Neural cell (in vitro differentiated cells): ENCODE data around the gene SCGN. TPM values are rescaled to one million over a fixed set of nuclear protein-coding genes. Genes with fewer than 3 reads are reported as not detected.

Experiments used
- H2AFZ ChIP-seq: fragments of 200-600, 300-800 bp; sonication (generic), shearing (Covaris generic); 2 replicates; pipeline ENCODE4 v1.6.0; 2014; ENCODE audit warnings: low read depth, mild to moderate bottlenecking, antibody characterized with exemption, low read length, moderate library complexity
- H3F3A ChIP-seq: fragments of 200-600 bp; shearing (Covaris generic); 2 replicates; pipeline ENCODE4 v1.6.1; 2016; ENCODE audit warnings: mild to moderate bottlenecking, moderate library complexity, mixed read lengths, antibody characterized with exemption, low read length; ENCODE audit not compliant: insufficient read depth, poor library complexity, severe bottlenecking
- H3K27ac ChIP-seq: fragments of 200-600, 300-800 bp; sonication (generic), shearing (Covaris generic); 2 replicates; pipeline ENCODE4 v1.5.1; 2014; ENCODE audit warnings: mild to moderate bottlenecking, low read length, moderate library complexity
- H3K27me3 ChIP-seq: fragments of 300-800, 200-600 bp; sonication (generic), shearing (Covaris generic); 2 replicates; pipeline ENCODE4 v1.6.0; 2014; ENCODE audit warnings: mild to moderate bottlenecking, low read depth, low read length, moderate library complexity; ENCODE audit not compliant: insufficient read depth
- H3K36me3 ChIP-seq: fragments of 300-800, 200-600 bp; sonication (generic), shearing (Covaris generic); 2 replicates; pipeline ENCODE4 v1.5.1; 2014; ENCODE audit warnings: mild to moderate bottlenecking, antibody characterized with exemption, low read length, moderate library complexity; ENCODE audit not compliant: insufficient read depth
- H3K4me2 ChIP-seq: fragments of 300-800, 200-600 bp; sonication (generic), shearing (Covaris generic); 2 replicates; pipeline ENCODE4 v1.6.0; 2014; ENCODE audit warnings: mild to moderate bottlenecking, low read length
- H3K4me3 ChIP-seq: fragments of 300-800, 200-600 bp; sonication (generic), shearing (Covaris generic); 2 replicates; pipeline ENCODE4 v1.5.1; 2014; ENCODE audit warnings: mild to moderate bottlenecking, low read length, moderate library complexity
- H3K79me2 ChIP-seq: fragments of 200-600 bp; shearing (Covaris generic); replicated peaks from 2 replicates; pipeline ENCODE4 v1.6.0; 2014; ENCODE audit warnings: mild to moderate bottlenecking, low read length, moderate library complexity; ENCODE audit not compliant: insufficient read depth
- H3K9ac ChIP-seq: fragments of 300-800, 200-600 bp; sonication (generic), shearing (Covaris generic); 2 replicates; pipeline ENCODE4 v1.6.1; 2016; ENCODE audit warnings: mild to moderate bottlenecking, low read length, mixed read lengths
- H3K9me2 ChIP-seq: fragments of 200-600 bp; shearing (Covaris generic); 2 replicates; pipeline ENCODE4 v1.6.1; 2016; ENCODE audit warnings: mild to moderate bottlenecking, low read length, mixed read lengths; ENCODE audit not compliant: insufficient read depth
- H3K9me3 ChIP-seq: fragments of 200-600, 300-800 bp; sonication (generic), shearing (Covaris generic); 2 replicates; pipeline ENCODE4 v1.6.1; 2016; ENCODE audit warnings: mild to moderate bottlenecking, mixed run types, low read length, moderate library complexity, mixed read lengths
- H4K20me1 ChIP-seq: fragments of 200-600 bp; shearing (Covaris generic); 2 replicates; pipeline ENCODE4 v1.6.1; 2016; ENCODE audit warnings: mild to moderate bottlenecking, mixed run types; ENCODE audit not compliant: insufficient read depth
- EP300 ChIP-seq: fragments of 450-650 bp; conservative IDR thresholded peaks from 2 replicates; pipeline ENCODE4 v1.6.1; 2014; ENCODE audit warnings: antibody characterized with exemption, mild to moderate bottlenecking, moderate library complexity; ENCODE audit not compliant: poor library complexity, severe bottlenecking
- EZH2 ChIP-seq: fragments of 200-600, 300-800 bp; shearing (Covaris generic), sonication (generic); IDR thresholded peaks from 2 replicates; pipeline ENCODE4 v1.6.1; 2014; ENCODE audit warnings: antibody characterized with exemption, low read length, borderline replicate concordance, mild to moderate bottlenecking; ENCODE audit not compliant: insufficient read depth, poor library complexity, severe bottlenecking
- MXI1 ChIP-seq: fragments of 450-650 bp; conservative IDR thresholded peaks from 2 replicates; pipeline ENCODE4 v1.6.1; 2014; ENCODE audit warnings: antibody characterized with exemption, mild to moderate bottlenecking; ENCODE audit not compliant: poor library complexity, severe bottlenecking
- POLR2AphosphoS5 ChIP-seq: IDR thresholded peaks from 2 replicates; pipeline ENCODE4 v1.6.1; 2012
- RAD21 ChIP-seq: fragments of 450-650 bp; conservative IDR thresholded peaks from 2 replicates; pipeline ENCODE4 v1.6.1; 2014; ENCODE audit warnings: antibody characterized with exemption, mild to moderate bottlenecking, moderate library complexity
- SMC3 ChIP-seq: fragments of 450-650 bp; conservative IDR thresholded peaks from 2 replicates; pipeline ENCODE4 v1.6.1; 2014; ENCODE audit warnings: antibody characterized with exemption, mild to moderate bottlenecking, moderate library complexity; ENCODE audit not compliant: poor library complexity
- TAF1 ChIP-seq: IDR thresholded peaks from 2 replicates; pipeline ENCODE4 v1.6.1; 2012; ENCODE audit warnings: low read depth
- polyA minus RNA-seq: library from RNA; depleted of rRNA, polyadenylated mRNA; stranded (reverse); fragments of >200 nt; gene quantifications from 2 replicates; pipeline ENCODE4 v1.2.3, GENCODE V29; 2014
- polyA plus RNA-seq: library from polyadenylated mRNA; depleted of rRNA; stranded (reverse); fragments of >200 nt; gene quantifications from 2 replicates; pipeline ENCODE4 v1.2.3, GENCODE V29; 2014
- TF ChIP-seq, protein P1 (sequence below): fragments of 450-650 bp; IDR thresholded peaks from 2 replicates; pipeline ENCODE4 v1.5.1; 2014; ENCODE audit warnings: antibody characterized with exemption, mild to moderate bottlenecking, moderate library complexity; ENCODE audit not compliant: poor library complexity, severe bottlenecking
- TF ChIP-seq, protein P2 (sequence below): IDR thresholded peaks from 2 replicates; pipeline ENCODE4 v1.6.1; 2012; ENCODE audit warnings: borderline replicate concordance

Gene SCGN, protein sequence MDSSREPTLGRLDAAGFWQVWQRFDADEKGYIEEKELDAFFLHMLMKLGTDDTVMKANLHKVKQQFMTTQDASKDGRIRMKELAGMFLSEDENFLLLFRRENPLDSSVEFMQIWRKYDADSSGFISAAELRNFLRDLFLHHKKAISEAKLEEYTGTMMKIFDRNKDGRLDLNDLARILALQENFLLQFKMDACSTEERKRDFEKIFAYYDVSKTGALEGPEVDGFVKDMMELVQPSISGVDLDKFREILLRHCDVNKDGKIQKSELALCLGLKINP
- 254 and 283 TPM in 2 replicates for polyA plus RNA-seq
- polyA minus RNA-seq, result 102 and 107 TPM in 2 replicates

DNA sequence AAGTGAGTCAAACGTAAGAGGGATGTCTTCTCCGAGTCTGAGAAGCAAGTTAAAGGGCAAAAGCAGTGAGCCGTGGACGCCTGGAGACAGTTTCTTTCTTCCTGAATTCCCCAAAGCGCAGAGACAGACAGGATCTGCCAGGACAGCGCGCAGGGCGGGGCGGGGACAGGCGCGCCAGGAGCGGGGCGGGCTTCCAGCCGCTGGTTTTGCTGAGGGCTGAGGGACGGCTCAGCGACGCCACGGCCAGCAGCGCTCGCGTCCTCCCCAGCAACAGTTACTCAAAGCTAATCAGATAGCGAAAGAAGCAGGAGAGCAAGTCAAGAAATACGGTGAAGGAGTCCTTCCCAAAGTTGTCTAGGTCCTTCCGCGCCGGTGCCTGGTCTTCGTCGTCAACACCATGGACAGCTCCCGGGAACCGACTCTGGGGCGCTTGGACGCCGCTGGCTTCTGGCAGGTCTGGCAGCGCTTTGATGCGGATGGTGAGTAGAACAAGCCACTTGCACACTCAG, at the start of gene SCGN:
SCGN (plus strand) TSS at position 209 of the 509 bp plus-strand sequence; CDS start at position 398, 189 bp downstream.
- Histone ChIP-seq H3K9me3 (no peaks in the 10 kb centered on the region), H3K4me2 (peak within 1 kb of the TSS; percentile 31), H4K20me1 (no peaks in the 10 kb centered on the region), H3K27me3 (peaks cover 25% of the 10 kb centered on the region), H3K9ac (no peak within 1 kb of the TSS), H3K36me3 (no peaks in the 10 kb centered on the region), H3K9me2 (no peaks in the 10 kb centered on the region), H3K27ac (no peak within 1 kb of the TSS), H2AFZ (no peak within 1 kb of the TSS), H3F3A (no peaks in the 10 kb centered on the region), H3K79me2 (no peaks in the 10 kb centered on the region), H3K4me3 (peak within 1 kb of the TSS; percentile 65)
- TF ChIP-seq, protein P1, sequence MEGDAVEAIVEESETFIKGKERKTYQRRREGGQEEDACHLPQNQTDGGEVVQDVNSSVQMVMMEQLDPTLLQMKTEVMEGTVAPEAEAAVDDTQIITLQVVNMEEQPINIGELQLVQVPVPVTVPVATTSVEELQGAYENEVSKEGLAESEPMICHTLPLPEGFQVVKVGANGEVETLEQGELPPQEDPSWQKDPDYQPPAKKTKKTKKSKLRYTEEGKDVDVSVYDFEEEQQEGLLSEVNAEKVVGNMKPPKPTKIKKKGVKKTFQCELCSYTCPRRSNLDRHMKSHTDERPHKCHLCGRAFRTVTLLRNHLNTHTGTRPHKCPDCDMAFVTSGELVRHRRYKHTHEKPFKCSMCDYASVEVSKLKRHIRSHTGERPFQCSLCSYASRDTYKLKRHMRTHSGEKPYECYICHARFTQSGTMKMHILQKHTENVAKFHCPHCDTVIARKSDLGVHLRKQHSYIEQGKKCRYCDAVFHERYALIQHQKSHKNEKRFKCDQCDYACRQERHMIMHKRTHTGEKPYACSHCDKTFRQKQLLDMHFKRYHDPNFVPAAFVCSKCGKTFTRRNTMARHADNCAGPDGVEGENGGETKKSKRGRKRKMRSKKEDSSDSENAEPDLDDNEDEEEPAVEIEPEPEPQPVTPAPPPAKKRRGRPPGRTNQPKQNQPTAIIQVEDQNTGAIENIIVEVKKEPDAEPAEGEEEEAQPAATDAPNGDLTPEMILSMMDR, result no peak
- TF ChIP-seq TAF1, result no peak
- TF ChIP-seq, protein P2, sequence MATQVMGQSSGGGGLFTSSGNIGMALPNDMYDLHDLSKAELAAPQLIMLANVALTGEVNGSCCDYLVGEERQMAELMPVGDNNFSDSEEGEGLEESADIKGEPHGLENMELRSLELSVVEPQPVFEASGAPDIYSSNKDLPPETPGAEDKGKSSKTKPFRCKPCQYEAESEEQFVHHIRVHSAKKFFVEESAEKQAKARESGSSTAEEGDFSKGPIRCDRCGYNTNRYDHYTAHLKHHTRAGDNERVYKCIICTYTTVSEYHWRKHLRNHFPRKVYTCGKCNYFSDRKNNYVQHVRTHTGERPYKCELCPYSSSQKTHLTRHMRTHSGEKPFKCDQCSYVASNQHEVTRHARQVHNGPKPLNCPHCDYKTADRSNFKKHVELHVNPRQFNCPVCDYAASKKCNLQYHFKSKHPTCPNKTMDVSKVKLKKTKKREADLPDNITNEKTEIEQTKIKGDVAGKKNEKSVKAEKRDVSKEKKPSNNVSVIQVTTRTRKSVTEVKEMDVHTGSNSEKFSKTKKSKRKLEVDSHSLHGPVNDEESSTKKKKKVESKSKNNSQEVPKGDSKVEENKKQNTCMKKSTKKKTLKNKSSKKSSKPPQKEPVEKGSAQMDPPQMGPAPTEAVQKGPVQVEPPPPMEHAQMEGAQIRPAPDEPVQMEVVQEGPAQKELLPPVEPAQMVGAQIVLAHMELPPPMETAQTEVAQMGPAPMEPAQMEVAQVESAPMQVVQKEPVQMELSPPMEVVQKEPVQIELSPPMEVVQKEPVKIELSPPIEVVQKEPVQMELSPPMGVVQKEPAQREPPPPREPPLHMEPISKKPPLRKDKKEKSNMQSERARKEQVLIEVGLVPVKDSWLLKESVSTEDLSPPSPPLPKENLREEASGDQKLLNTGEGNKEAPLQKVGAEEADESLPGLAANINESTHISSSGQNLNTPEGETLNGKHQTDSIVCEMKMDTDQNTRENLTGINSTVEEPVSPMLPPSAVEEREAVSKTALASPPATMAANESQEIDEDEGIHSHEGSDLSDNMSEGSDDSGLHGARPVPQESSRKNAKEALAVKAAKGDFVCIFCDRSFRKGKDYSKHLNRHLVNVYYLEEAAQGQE, result peak; percentile 84
- TF ChIP-seq EP300, result no peak
- TF ChIP-seq POLR2AphosphoS5, result no peak
- TF ChIP-seq RAD21, result no peak

DNA sequence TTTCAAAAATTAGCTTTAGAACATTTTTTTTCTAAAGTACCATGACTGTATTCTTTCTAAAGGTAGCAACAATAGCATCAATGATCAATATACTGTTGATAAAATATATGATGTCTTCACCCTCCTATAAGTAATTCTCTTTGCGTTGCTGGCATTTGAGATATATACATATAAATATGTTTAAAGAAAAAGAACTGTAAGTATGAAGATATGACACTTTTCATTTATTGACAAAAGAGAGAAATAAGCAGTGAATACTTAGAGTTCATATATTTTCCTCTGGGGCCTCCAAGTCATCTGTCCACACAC, 49.4 kb upstream of the SCGN start:
- no peaks in the 10 kb centered on the region for H3K79me2 ChIP-seq
- no peaks in the 10 kb centered on the region for H3K9me3 ChIP-seq
- H3K36me3 ChIP-seq, result no peaks in the 10 kb centered on the region
- no peak overlapping the region for H3K27ac ChIP-seq
- no peak overlapping the region for H3K4me2 ChIP-seq
- no peaks in the 10 kb centered on the region for H3K9me2 ChIP-seq
- no peak overlapping the region for H3K4me3 ChIP-seq
- no peak overlapping the region for H3K9ac ChIP-seq
- TF ChIP-seq, protein P1, result no peak
- TF ChIP-seq RAD21 (no peak), SMC3 (no peak), EZH2 (no peak), MXI1 (no peak), POLR2AphosphoS5 (no peak), EP300 (no peak), TAF1 (no peak)
- TF ChIP-seq, protein P2, result no peak
- H4K20me1 ChIP-seq, result no peaks in the 10 kb centered on the region
- no peaks in the 10 kb centered on the region for H3K27me3 ChIP-seq
- H3F3A ChIP-seq, result no peaks in the 10 kb centered on the region
- no peak overlapping the region for H2AFZ ChIP-seq
